CD4-positive, alpha-beta T cell treated with Interleukin-10 for 1 hour (primary cell): ENCODE data around the gene TNFRSF13B.
A peak's percentile ranks its signal among the peaks of the same experiment; 100 is the strongest.
"Not testable (repeated sequence)": the region's sequence is repeated elsewhere in the genome, so short reads cannot be mapped to it uniquely, and the experiment has no call there.

ENCODE experiments used
- DNase-seq: peaks from one replicate; pipeline ENCODE4 v3.0.0-alpha.2; 2020

Gene TNFRSF13B

DNA sequence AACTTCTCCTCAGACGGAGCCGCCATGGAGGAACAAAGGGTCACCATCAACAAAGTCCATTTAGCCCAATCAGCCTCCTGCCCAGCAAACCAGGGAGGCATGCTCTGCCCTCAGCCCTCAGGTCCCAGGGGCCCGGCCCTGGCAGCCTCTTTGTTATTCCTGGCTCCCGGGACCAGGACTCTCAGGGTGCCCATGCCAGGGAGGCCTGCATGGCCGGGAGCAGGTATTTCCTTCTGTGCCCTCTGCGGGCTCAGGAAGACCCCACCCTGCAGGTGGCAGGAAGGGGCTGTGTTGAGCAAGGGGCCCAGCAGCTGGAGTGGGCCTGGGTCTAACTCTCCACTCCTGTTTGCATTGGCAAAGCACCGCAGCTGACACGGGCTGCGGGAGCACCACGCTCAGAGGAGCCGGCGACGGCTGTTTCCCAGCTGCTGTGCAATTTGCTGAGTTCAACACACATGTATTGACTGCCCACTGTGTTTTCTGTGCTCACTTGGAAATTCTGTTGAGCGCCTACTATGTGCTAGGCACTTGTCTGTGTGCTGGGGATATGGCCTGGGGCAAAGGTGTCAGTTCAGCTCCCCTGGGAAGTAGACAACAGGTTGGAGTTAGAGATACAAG is 33.2 kb upstream of the TNFRSF13B start:
- DNase-seq: not testable (repeated sequence)

DNA sequence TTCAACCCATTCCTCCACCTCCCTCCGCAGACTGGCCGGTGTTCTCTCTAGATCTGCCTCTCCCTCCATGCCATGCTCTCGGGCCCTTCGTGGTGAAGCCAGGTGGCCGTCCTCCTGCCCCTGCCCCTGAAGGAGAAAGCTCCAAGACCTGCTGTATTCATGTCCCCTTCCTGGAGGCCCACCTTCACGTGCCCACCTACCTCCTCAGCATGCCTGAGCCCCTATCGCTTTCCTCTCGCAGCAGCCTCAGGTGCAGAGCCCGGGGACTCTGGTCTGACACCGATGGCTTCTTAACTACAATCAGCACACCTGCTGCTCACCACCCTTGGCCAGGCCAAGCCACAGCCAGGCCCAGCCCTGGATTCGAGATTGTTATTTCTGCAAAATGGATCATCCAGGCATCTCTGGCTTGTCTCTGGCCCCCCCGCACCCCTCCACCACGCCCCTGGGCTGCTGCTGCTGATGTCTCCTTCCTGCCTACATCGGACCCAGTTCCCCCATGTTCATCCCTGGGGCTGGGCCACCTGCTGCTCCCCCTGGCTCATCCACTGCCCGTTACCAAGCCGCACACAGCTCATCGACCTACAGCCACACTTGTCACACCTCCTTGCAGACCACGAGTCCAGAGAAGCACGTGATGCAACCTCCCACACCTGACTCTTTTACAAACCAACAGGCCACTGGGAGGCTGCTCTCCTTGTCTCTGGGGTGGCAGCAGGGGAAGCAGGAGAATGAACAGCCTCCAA is 32.5 kb upstream of the TNFRSF13B start:
- DNase-seq: no peak

DNA sequence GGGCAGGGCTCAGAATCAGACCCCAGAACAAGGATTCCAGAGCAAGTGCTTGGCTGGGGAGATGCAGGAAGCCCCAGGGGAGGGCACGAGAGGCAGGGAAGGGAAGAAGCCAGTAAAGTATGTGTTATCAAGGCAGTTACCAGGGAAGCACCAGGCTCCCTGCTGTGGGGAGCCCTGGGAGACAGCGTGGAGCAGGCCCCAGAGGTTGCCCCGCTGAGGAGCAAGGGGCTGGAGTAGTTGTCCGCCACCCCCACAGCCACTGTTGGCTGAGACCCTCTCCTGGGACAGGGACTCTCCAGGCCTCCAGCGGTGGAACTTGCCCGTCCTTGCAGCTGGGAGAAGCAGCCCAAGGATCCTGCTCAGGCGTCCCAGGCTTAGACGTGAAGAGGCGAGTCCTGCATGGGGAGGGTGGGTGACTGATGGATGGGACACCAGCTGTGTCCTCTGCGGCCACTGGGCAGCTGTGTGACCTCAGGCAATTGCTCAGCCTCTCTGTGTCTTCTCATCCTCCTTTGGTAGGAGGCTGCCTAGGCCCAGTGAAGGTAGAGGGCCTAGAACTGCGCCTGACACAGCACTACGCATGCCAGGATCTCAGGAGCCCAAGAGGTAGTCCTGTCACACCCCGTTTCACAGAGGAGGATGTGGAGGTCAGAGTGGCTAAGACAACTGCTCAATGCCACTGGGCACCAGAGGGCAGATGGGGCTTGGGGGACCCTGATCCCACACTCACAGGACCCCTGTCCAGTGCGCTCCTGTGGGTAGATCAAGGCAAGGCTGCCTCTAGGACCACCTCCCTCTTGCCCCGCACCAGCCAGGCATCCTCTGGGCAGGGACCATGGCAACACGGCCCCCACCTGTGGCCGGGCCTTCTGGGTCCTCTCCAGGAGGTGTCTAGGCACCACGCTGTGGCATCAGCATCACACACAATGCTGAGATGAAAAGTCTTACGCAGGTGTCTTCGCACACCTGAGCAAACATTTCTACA is 31.1 kb upstream of the TNFRSF13B start:
- not testable (repeated sequence) for DNase-seq

DNA sequence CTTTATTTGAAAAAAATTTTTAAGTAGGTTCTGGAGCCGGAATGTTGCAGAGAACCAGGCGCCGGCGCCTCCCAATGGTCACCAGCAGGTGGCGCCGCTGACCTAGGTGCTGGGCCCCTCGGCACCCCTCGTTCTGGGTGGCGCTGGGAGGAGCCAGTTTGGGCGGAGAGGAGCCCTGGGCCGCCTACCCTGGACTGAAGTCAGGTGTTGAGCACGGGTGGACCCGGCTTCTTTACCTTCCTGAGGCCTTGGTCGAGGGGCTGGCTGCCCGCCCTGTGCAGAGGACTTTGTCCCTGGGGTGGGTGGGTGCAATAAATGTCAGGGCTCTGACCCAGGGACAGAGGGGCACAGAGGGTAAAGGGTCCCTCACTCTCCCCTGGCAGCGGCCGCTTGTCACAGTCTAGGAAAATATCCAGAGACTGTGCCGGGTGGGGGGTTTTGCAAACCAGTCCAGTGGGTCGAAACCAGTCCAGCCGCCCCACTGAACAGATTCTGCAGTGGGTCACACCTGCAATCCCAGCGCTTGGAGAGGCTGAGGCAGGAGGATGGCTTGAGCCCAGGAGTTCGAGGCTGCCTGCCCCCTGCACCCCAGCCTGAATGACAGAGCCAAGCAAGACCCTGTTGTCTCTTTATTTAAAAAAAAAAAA is 30.1 kb upstream of the TNFRSF13B start:
- peak; percentile 79 for DNase-seq

DNA sequence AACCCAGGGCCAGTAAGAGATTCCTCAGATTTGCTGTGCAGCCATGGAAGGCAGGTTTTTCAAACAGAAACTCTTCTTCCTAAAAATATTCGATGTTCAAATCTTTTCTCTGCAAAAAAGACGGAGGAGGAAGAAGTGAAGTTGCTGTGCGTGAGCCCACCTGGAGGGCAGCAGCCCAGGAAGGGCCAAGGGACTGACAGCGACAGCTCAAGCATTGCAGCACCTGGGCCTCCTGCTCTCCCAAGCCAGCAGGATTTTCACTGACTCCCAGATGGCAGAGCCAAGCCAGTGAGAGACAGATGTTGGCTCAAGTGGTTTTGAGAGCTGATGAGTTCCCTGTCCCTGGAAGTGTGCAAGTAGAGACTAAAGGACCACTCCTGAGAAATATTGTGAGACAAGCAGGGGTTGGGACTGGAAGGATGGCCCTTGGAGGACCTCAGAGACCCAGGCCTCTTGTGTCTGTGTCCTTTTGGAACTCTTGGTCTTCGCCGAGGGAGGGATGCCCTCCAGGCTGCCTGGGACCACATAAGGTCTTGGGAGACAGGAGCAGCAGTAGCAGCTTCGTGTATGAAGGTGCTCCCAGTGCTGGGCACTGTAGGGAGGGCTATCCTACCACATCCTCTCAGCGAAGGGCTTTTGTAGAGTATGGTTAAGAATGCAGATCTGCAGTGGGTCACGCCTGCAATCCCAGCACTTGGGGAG is 29.3 kb upstream of the TNFRSF13B start:
- DNase-seq: no peak

DNA sequence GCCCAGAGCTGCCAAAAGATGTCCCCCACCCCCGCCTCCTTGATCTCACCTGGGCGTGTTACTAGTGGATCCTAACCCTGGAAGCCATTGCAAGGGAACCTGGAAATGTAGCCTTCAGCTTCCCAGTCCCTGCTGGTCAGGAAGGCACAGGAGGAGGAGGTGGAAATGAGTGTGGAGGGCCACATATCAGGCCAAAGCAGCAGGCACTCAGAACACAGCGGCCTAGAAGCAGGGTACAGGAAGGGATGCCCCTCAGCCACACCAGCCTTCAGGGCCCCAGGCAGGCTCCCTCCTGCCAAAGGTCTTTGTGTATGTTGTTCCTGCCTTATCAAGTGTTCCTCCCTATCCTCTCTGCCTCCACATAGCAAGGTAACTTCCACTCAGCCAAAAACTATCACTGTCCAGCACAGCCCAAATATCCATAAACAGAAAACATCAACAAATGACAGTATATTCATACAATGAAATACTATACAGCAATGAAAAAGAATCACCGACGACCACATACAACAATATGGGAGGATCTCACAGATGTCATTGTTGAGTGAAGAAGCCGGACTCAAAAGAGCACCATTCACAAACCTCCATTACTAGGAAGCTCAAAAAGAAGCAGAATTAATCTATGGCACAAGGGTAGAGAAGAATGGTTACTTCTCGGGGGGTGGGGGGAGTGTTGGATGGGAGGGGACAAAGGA is 28.2 kb upstream of the TNFRSF13B start:
- DNase-seq: no peak

DNA sequence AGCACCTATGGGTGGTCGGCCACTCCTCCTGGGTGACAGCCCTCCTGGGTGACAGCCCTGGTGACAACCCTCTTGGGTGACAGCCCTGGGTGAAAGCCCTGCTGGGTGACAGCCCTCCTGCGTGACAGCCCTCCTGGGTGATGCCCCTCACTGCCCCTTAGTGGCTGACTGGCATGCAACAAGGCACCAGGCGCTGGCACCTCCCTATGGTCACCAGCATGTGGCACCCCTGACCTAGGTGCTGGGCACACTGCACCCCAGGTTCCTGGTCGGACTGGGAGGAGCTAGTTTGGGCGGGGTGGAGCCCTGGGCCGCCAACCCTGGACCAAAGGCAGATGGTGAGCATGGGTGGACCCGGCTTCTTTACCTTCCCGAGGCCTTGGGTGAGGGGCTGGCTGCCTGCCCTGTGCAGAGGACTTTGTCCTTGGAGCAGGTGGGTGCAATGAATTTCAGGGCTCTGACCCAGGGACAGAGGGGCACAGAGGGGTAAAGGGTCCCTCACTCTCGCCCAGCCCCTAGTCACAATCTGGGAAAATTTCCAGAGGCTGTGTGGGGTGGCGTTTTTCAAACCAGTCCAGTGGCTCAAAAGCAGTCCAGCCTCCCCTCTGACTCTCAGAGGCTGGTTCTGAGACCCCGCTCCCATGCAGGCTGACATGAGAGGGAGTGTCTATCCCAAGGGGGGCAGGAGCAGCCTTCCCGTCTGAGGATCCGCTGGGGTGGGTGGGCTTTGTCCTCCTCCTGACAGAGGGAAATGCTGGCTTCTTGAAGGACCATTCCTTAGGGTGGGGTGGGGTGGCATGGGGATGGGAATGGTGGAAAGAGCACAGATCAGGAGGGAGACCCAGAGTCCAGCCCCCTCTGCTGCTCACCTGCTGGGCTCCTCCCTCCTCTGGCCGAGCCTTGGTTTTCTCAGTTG is 25.9 kb upstream of the TNFRSF13B start:
- peak; percentile 85 for DNase-seq

DNA sequence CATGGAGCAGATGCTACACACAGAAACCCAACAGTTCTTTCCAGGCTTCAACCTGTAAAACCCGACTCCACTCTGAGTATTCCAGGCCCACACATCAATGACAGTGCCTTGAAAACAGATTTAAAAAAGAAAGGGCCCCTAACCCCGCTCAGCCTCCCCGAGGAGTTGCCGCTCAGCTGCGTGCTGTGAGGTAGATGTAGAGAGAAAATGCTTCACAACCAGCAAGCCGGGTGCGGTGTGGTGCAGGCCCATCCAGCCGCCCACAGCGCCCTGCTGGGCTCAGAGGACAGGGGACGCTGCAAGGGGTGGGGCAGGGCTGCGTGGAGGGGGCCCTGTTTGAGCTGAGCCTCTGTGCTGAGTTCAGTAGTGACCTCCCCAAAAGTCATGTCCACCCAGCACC is 24.8 kb upstream of the TNFRSF13B start:
- DNase-seq: not testable (repeated sequence)

DNA sequence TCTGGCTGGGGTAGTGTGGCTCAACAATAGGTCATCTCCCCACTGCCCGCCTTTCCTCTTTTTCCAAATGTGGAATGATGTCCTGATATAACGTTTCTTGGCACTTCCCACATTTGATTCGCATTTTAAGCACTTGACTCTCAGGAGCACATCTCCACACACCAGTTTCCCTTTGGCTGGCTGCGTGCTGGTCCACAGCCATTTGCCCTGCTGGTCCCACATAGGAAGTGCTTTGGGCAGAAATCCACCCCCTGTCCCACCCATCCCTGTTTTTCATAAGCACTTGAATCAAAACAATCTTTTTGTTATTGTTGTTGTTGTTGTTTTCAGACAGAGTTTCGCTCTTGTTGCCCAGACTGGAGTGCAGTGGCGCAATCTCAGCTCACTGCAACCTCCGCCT is 24.0 kb upstream of the TNFRSF13B start:
- no peak for DNase-seq

DNA sequence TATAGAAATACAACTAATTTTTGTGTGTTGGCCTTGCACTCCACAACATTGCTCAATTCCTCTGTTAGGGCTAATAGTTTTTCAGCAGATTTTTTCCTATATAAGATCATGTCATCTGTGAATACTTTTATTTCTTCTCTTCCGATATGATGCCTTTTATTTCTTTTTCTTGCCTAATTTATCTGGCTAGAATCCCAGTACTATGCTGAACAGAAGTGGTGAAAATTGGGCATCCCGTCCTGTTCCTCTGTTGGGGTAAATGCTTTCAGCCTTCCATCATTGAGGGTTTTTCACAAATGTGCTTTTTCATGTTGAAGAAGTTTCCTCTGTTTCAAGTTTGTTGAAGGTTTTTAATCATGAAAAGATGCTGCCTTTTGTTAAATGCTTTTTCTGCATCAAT is 22.7 kb upstream of the TNFRSF13B start:
- no peak for DNase-seq

DNA sequence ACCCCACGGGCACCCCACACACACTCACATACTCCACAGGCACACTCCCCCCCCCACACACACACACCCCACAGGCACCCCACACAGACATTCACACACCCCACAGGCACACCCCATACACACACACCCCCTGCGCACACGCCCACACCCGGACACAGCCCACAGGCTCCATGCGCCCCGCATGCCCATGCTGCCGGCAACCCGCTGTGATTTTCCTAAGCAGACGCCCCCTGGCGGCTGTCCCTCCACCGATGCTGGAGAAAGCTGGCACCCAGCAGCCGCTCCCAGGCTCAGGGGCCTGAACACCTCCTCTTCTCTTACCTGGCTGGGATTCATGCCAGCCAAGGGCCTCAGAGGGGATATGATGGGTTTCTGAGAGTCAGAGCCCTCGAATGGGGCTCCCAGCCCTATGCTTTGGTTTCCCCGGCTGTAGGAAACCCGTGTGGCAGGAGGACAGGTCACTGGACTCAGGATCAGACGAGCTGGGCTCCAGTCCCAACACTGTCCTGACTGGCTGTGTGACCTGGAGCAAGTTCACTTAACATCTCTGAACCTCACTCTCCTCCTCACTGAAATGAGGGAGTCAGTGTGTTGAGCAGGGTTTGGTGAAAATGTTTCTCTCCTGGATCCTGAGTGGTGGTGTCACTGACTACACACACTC is 19.6 kb upstream of the TNFRSF13B start:
- peak; percentile 81 for DNase-seq

DNA sequence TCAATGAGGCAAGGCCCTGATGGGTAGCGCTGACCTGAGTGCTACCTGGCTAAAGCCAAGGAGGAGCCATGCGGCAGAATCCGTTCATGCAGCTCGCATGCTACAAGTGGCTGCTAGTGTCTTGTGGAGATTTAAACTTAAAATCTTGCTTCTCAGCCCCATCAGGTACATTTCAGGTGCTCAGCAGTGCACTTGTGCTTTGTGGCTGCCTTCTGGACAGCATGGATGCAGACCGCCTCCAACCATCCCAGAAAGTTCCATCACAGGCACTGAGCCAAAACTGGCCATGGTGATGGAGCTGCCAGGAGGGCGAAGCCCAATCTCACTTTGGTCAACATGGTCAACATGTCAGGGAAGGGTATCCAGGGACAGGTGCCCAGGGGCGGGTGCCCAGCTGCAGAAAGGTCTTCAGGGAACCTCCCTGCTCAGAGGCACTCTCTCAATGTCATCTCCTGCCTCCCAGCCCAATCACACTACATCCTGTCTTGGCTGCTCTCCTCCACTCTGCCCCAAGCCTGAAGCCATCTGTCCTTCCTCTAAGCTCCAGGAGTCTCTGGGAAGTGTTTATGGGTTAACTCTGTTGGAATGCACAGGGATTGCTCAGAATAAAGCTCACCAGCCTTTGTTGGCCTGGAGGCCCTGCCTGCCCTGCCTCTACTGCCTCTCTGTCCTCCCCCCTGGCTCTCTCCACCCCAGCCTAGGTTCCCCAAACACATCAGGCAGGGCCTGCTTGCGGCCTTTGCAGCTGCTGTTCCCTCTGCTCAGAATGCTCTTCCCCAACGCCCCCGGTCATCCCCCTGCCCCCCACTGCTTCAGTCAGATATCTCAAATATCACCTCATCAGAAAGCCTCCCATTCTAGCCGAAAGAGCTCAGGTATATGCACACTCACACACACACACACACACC is 18.3 kb upstream of the TNFRSF13B start:
- no peak for DNase-seq

DNA sequence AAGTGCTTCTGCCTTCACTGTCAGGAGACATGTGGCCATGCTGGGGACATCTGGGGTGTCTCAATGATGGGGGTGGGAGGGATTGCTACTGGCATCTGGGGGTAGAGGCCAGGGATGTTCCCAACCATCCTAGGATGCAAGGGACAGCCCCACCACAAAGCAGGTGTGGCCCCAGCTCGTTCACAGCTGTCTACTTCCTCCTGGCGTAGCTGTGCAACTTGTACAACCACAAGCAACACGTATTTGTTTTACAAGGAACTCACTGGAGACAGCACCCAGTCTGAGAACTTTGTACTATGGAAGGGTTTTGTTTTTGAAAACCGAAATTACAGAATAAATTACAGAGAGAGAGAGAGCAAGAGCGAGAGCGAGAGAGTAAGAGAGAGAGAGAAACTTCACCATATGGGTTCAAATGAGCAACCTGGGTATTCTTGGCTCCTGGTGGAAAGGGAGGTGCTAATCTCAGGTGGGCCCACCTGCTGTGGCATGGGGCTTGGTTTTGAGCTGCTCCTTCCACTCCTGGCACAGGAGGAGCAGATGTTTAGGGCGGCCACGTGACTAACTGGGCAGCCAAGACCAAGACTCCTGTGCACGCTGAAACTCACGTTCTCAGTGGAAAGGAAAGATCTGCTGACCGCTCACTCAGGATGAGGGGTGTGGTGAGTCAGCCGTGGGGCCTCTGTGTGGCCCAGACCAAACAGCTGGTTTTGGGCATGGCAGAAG is 17.5 kb upstream of the TNFRSF13B start:
- DNase-seq: peak; percentile 35

DNA sequence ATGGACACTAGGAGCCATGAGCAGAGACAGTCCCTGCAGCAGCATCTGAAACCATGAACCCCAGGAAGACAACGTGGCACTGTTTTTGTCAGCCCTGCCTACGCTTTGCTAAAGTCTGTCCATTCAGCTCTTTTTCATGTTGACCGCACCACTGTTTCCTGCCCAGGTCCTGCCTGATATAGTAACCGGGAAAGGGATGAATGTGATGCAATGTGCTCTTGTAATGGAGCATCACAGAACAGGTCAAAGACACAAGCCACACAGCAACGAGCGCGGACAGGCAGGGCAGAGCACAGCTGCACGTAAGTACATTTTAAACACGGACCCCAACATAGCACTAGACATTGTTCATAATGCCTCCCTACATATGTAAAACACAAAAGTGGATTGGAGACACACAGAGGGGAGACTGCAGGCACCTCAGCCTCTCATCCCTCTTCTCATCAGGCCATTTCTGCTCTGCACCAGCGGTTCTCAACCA is 16.9 kb upstream of the TNFRSF13B start:
- no peak for DNase-seq

DNA sequence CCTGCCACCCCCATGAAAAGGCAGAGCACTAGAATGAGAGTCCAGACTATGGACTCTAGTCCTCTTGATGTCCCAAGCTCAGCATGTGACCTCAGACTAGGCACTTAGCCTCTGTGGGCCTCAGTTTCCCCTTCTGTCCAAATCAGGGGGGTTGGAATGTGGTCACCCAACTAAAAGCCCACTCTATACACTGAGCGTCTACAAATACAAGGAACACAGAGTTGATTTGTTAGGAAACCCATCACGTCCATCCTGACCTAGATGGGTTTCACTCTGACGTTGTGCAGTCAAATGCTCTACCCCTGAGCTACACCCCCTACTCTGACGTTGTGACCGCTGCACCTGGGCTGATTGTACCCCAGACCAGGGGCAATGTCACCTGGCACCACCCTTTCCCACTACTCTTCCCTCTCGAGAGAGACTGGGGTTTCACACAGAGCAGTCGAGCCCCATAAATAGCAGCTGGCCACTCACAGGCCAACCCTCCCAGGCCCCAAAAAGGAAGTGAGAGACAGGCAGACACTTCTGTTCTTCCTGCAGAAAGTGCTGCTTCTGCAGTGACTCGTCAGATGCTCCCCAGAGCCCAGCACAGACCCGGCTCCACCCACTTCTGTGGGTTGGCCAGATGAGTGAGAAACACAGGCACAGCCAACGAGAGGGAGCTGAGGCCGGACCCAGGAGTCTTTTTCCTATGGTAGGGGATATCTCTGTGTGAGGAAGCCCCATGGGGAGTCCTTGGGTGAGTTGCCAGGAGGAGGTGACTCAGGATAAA is 16.1 kb upstream of the TNFRSF13B start:
- peak; percentile 58 for DNase-seq

DNA sequence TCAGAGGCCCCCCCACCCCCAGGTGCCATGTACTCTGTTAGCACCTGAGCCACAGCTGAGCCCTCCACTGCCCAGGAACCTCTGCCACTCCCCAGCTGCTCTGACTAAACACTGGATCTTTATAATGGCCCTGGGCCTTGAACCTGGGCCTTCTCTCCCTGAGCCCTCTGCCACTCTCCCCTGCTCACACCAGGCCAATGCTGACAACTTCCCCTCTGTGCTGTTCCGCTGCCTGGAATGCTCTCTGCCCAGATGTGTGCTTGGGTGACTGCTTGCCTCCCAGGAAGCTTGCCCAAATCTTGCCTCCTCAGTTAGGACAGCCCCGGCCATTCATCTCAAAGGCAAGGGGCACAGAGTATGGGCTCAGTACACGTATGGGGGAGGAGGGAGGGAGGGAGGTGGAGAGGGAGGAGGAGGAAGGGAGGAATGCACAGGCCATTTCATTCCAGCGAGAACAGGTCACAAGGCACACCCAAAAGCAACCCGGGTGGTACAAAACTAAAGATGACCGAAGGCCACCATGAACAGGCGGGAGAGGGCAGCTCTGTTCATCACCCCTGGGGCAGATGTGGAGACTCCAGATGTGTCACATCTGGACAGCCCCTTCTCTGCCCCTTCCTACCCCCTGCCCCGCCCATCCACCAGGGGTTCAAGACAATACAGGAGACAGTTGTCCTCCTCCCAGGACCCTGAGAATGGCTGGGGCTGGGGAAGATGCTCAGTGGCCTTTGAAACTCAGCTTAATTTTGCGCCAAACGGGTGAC is 15.3 kb upstream of the TNFRSF13B start:
- no peak for DNase-seq
